Adrenal gland (tissue), 12 donors: ENCODE measurements around the gene TTYH3. TPM values are rescaled to one million over a fixed set of nuclear protein-coding genes. Genes with fewer than 3 reads are reported as not detected.

ENCODE experiments used
- DNase-seq, 7 donors: peaks; one replicate each; pipeline ENCODE4 v3.0.0-alpha.2; 2019 to 2020
- H3K27ac ChIP-seq, 5 donors: fragments of 200-600 bp; sonication (generic) in 4 of 5; 1 replicate in 3 of 5; 2 replicates in 2 of 5; pipeline versions ENCODE4 v1.5.1 to v1.8.0; 2016 to 2020; ENCODE audit warnings: mild to moderate bottlenecking in 1 of 5
- H3K27me3 ChIP-seq: fragments of 200-600 bp; 2 replicates; pipeline ENCODE4 v1.8.0; 2021
- H3K36me3 ChIP-seq, 2 donors: fragments of 200-600 bp; replicated peaks in 1 of 2; 1 replicate in 1 of 2; 2 replicates in 1 of 2; pipeline versions ENCODE4 v1.5.1 to v1.8.0; 2018 to 2022
- H3K4me1 ChIP-seq, 2 donors: fragments of 200-600 bp; replicated peaks in 1 of 2; 1 replicate in 1 of 2; 2 replicates in 1 of 2; pipeline versions ENCODE4 v1.5.1 to v1.8.0; 2018 to 2021
- H3K4me3 ChIP-seq, 4 donors: fragments of 200-600 bp; sonication (generic) in 3 of 4; one replicate each; pipeline ENCODE4 v1.5.1; 2016 to 2018
- H3K9me3 ChIP-seq, 3 donors: fragments of 200-600 bp; sonication (generic) in 1 of 3; replicated peaks in 1 of 3; 1 replicate in 2 of 3; 2 replicates in 1 of 3; pipeline versions ENCODE4 v1.5.1 to v1.8.0; 2016 to 2021
- POLR2A ChIP-seq, 2 donors: fragments of 450-650 bp; IDR thresholded peaks; one replicate each; pipeline ENCODE4 v1.6.1; 2017; ENCODE audit warnings: antibody characterized with exemption in 2 of 2, mild to moderate bottlenecking in 2 of 2, moderate library complexity in 1 of 2
- WGBS, 4 donors: extraction: QIAGEN DNeasy Blood & Tissue Kit in 2 of 4; methylation state at CpG; one replicate each; pipeline versions ENCODE4 v1.1.5 to v1.1.7; 2013 to 2017; 5-methylcytosine and 5-hydroxymethylcytosine counted together
- intact Hi-C, 2 donors: fragments of 100-400 bp; cut with DNase I; formaldehyde crosslinking; loops; one replicate each; pipeline versions ENCODE4 v1.14.1 to v1.15.0; 2022 to 2023
- polyA plus RNA-seq, 3 donors: library from polyadenylated mRNA; stranded (reverse); fragments of 200-250 nt in 2 of 3; fragments of 350-450 nt in 1 of 3; fragmentation: Illumina TruSeq in 1 of 3; extraction: RNeasy Lipid Tissue Mini Kit (QIAGEN cat#74804) in 1 of 3; gene quantifications; one replicate each; pipeline ENCODE4 v1.2.3, GENCODE V29; 2013 to 2014
- total RNA-seq, 9 donors: library from RNA; depleted of rRNA in 4 of 9; stranded (reverse); fragments of >200 nt in 4 of 9; fragments of 120-200 nt in 1 of 9; fragmentation: NEBNext Ultra II Directional in 1 of 9; extraction: Animal tissue kit (Norgen Biotek cat#: 25700) in 1 of 9; gene quantifications; one replicate each; pipeline versions ENCODE4 v1.1.0 to v1.2.4, GENCODE V29; 2013 to 2023
- TF ChIP-seq, protein P1 (sequence below), 6 experiments: fragments of 450-650 bp in 4 of 6; fragments of 200-600 bp in 2 of 6; sonication (generic) in 1 of 6; IDR thresholded peaks; 1 replicate in 5 of 6; 2 replicates in 1 of 6; pipeline versions ENCODE4 v1.5.1 to v1.8.0; 2016 to 2021; ENCODE audit warnings: antibody characterized with exemption in 6 of 6, mild to moderate bottlenecking in 2 of 6, moderate library complexity in 1 of 6
- donor health status: healthy with polysubstance abuse.
- donor health status: Bipolar disorder and iron deficiency.
- donor health status: DM: yes; HTN: yes; CAD: no.
- donor health status: DM: no; HTN: no; CAD: no.
- donor health status: DM: no; HTN: no; CAD: no.
- donor health status: DM: yes; HTN: yes; CAD: no.

TTYH3 gene
- total and polyA plus RNA-seq, 12 donors, result 5.2 to 86.3 (median 53.2) TPM

DNA sequence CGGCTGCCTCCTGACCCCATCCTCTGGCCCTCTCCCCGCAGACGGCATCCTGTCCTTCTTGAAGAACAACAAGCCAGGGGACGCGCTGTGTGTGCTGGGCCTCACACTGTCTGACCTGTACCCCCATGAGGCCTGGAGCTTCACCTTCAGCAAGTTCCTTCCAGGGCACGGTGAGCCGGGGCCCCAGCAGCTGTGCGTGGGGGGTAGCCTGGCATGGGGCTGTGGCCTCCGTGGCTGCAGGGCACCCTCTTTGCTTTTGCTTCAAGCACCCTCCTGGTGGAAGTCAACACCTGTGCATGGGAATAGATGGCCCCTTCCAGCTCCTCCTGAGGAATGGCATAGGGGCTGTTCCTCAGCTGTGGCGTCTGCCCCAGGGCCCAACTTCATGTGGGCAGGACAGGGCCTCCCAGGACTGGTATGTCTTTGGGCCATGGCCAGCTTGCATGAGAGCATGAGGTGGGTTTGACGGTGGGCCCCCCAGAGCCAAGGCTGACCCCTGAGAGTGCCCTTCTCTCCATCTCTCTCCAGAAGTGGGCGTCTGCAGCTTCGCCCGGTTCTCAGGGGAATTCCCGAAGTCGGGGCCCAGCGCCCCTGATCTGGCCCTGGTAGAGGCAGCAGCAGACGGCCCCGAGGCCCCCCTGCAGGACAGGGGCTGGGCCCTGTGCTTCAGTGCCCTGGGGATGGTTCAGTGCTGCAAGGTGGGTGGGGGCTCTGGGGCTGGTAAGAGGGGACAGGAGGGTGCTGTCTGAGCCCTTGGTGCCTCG is 76.9 kb downstream of the TTYH3 start:
- intact Hi-C loops, result no loop called here
- no peak for TF ChIP-seq POLR2A (IDR thresholded peaks at IDR 0.05)
- TF ChIP-seq, protein P1, sequence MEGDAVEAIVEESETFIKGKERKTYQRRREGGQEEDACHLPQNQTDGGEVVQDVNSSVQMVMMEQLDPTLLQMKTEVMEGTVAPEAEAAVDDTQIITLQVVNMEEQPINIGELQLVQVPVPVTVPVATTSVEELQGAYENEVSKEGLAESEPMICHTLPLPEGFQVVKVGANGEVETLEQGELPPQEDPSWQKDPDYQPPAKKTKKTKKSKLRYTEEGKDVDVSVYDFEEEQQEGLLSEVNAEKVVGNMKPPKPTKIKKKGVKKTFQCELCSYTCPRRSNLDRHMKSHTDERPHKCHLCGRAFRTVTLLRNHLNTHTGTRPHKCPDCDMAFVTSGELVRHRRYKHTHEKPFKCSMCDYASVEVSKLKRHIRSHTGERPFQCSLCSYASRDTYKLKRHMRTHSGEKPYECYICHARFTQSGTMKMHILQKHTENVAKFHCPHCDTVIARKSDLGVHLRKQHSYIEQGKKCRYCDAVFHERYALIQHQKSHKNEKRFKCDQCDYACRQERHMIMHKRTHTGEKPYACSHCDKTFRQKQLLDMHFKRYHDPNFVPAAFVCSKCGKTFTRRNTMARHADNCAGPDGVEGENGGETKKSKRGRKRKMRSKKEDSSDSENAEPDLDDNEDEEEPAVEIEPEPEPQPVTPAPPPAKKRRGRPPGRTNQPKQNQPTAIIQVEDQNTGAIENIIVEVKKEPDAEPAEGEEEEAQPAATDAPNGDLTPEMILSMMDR (IDR thresholded peaks at IDR 0.05), result no peak
- Histone ChIP-seq H3K4me1 (peaks cover 0 to 4% of the 10 kb centered on the region in 2 donors), H3K9me3 (no peaks in the 10 kb centered on the region), H3K27ac (no peak overlapping the region), H3K36me3 (no peaks in the 10 kb centered on the region), H3K27me3 (no peaks in the 10 kb centered on the region), H3K4me3 (no peak overlapping the region)
- no peak for DNase-seq
- WGBS, 4 donors, result 68 to 94% (median 88%) methylated on average over 4 to 20 of the region's 20 CpGs

DNA sequence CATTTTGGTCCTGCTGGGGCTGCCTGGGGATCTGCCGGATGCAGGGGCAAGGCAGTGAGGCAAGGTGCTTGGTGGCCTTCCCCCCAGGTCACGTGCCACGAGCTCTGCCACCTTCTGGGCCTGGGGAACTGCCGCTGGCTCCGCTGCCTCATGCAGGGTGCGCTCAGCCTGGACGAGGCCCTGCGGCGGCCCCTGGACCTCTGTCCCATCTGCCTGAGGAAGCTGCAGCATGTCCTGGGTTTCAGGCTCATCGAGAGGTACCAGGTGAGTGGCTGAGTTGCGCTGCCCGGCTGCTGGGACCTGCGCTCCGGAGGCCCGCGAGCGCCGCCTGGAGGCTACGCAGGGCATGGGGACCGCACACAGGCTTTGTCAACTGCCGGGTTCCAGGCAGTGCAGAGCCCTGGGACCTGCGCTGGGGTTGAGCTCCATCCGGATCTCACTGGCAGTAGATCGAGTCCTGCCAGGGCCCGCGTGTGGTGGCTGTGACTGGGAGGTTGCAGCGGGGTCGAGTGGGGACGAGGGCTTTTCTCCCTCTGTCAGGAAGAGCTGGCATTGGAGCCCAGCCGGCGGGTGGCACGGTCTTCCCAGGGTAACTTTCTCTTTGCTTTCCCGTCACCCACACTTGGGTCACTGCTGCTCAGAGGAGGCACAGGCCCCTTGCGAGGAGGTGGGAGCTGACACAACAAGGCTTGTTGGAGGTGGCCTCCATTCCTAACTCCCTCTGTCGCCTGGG is 77.9 kb downstream of the TTYH3 start:
- H3K4me1 ChIP-seq, result peaks cover 0 to 4% of the 10 kb centered on the region in 2 donors
- peak; percentile 55 to 82 (median 74) for DNase-seq
- no peak overlapping the region for H3K27ac ChIP-seq
- 27 to 100% (median 38%) methylated on average over 1 to 35 of the region's 35 CpGs for WGBS, 4 donors
- no peaks in the 10 kb centered on the region for H3K9me3 ChIP-seq
- H3K36me3 ChIP-seq, result no peaks in the 10 kb centered on the region
- H3K4me3 ChIP-seq, result no peak overlapping the region
- TF ChIP-seq, protein P1 (IDR thresholded peaks at IDR 0.05), result peak; percentile 69 to 90 (median 80)
- TF ChIP-seq POLR2A (IDR thresholded peaks at IDR 0.05), result no peak
- intact Hi-C loops, result loop anchor here in 1 of 2 donors (10.0 kb wide), 1 partner anchor 135 kb away; the partner anchor contains the start of gene GNA12
- no peaks in the 10 kb centered on the region for H3K27me3 ChIP-seq

DNA sequence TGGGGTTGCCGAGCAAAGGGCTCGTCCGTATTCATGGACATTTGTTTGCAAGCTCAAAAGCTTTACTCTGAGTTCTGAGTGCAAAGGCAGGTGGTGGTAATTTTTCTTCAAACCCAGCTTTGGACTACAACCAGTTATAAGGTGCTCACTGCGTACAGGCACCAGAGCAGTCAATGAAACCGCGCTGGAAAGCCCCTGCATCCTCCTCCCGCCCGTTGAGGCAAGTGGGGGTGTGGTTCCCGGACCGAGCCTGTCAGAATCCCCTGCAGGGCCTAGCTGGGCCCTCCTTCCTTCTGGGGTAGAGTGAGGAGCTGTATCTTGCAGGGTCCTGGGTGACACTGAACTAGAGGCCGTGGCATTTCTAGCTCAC is 78.5 kb downstream of the TTYH3 start:
- no peaks in the 10 kb centered on the region for H3K9me3 ChIP-seq
- TF ChIP-seq, protein P1 (IDR thresholded peaks at IDR 0.05), result no peak
- no peak for TF ChIP-seq POLR2A (IDR thresholded peaks at IDR 0.05)
- no peak for DNase-seq
- 75 to 94% (median 84%) methylated on average over 3 to 11 of the region's 11 CpGs for WGBS, 4 donors
- no peak overlapping the region for H3K27ac ChIP-seq
- no peak overlapping the region for H3K4me3 ChIP-seq
- H3K4me1 ChIP-seq, result peaks cover 0 to 4% of the 10 kb centered on the region in 2 donors
- no peaks in the 10 kb centered on the region for H3K36me3 ChIP-seq
- no peaks in the 10 kb centered on the region for H3K27me3 ChIP-seq
- intact Hi-C loops, result loop anchor here in 1 of 2 donors (10.0 kb wide), 1 partner anchor 135 kb away; the partner anchor contains the start of gene GNA12

DNA sequence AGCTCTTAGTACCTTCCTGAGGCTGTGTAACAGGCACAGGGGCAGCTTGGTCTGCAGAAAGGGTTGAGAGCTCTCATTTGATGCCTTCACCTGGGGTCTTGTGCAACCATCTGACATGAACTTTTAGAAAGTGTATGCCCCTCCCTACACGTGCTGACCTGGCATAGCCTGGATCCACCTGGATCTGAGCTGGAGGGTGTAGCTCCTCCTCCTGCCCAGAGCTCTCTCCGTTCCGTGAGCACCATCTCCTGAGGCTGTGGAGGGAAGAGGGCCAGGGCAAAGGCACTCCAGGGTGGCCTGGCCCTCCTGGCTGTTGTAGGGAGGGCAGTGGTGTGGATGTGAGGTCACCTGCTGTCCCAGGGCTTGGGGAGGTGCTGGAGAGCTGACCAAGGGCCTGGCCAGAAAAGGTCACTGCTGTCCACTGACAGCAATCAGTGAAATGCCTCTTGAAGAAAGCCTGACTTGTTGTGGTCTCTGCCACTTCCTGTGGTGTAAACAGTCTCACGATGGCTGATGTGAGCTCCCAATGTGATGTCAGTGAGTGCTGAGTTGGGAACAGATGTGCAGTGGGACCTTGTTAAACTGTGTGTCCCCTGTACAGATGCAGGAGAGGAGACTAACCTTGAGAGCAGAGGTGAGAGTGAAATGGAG is 79.2 kb downstream of the TTYH3 start:
- DNase-seq, result no peak
- TF ChIP-seq, protein P1 (IDR thresholded peaks at IDR 0.05), result no peak
- TF ChIP-seq POLR2A (IDR thresholded peaks at IDR 0.05), result no peak
- H3K36me3 ChIP-seq, result no peaks in the 10 kb centered on the region
- no peak overlapping the region for H3K27ac ChIP-seq
- H3K27me3 ChIP-seq, result no peaks in the 10 kb centered on the region
- intact Hi-C loops, result loop anchor here in 1 of 2 donors (10.0 kb wide), 1 partner anchor 134 kb away; the partner anchor contains the start of gene GNA12
- H3K9me3 ChIP-seq, result no peaks in the 10 kb centered on the region
- peaks cover 0 to 4% of the 10 kb centered on the region in 2 donors for H3K4me1 ChIP-seq
- no peak overlapping the region for H3K4me3 ChIP-seq
- 46 to 75% (median 53%) methylated on average over 3 to 4 of the region's 4 CpGs for WGBS, 4 donors
